Mesodermal cell (in vitro differentiated cells): ENCODE data around the gene BTG4.

Experiments used
- H3K27ac ChIP-seq: 2 replicates; pipeline ENCODE4 v1.7.0; 2013; ENCODE audit warnings: mild to moderate bottlenecking, low read depth, low read length, moderate library complexity; ENCODE audit not compliant: severe bottlenecking
- H3K36me3 ChIP-seq: 2 replicates; pipeline ENCODE4 v1.7.1; 2013; ENCODE audit warnings: mild to moderate bottlenecking, low read length, moderate library complexity; ENCODE audit not compliant: control insufficient read depth, insufficient read depth
- H3K4me1 ChIP-seq: one replicate; pipeline ENCODE4 v1.7.1; 2013; ENCODE audit warnings: mild to moderate bottlenecking, low read length; ENCODE audit not compliant: insufficient read depth, control insufficient read depth, poor library complexity, severe bottlenecking
- H3K4me3 ChIP-seq: 2 replicates; pipeline ENCODE4 v1.7.0; 2013; ENCODE audit warnings: low read length, control low read depth, mild to moderate bottlenecking; ENCODE audit not compliant: insufficient read depth, poor library complexity, severe bottlenecking; ENCODE audit errors: extremely low read depth
- H3K9me3 ChIP-seq: 2 replicates; pipeline ENCODE4 v1.7.1; 2013; ENCODE audit warnings: mild to moderate bottlenecking, low read length, moderate library complexity; ENCODE audit not compliant: control insufficient read depth
- WGBS, 2 experiments: methylation state at CpG; one replicate each; pipeline ENCODE4 v1.1.5; 2013; ENCODE audit warnings: missing lambda C conversion rate in 2 of 2; ENCODE audit not compliant: insufficient coverage in 2 of 2; 5-methylcytosine and 5-hydroxymethylcytosine counted together

Gene BTG4

GRCh38 chr11:111549196-111549868 lies 37.1 kb upstream of the BTG4 start:
- no peak overlapping the region for H3K27ac ChIP-seq
- H3K36me3 ChIP-seq, result peaks cover 44% of the 10 kb centered on the region
- H3K4me3 ChIP-seq, result no peak overlapping the region
- H3K9me3 ChIP-seq, result no peaks in the 10 kb centered on the region
- WGBS, 2 experiments, result 72 to 85% methylated on average over 4 to 9 of the region's 11 CpGs
- peaks cover 5% of the 10 kb centered on the region for H3K4me1 ChIP-seq

DNA sequence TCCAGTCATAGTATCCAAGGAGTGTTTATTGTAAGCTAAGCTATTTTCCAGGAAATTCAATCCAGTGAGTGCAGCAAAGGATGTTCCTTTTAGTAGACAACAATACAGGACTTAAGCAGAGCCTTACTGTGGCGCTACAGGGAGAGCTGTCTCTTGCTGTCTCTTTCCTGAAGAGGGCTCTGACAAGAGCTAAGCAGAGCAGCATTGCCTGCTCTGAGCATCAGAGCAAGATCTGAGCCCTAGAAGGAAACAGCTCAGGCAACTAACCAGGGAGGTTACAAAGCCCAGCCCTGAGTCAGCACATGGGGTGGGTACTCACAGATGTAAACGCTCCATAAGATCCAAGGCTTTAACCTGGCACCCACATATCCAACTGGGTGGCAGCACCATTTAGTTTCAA lies 36.3 kb upstream of the BTG4 start:
- Histone ChIP-seq H3K4me3 (no peak overlapping the region), H3K36me3 (peaks cover 52% of the 10 kb centered on the region), H3K9me3 (no peaks in the 10 kb centered on the region), H3K4me1 (peaks cover 5% of the 10 kb centered on the region), H3K27ac (no peak overlapping the region)
- WGBS, 2 experiments, result 92 to 100% methylated on average over 1 to 2 of the region's 2 CpGs

DNA sequence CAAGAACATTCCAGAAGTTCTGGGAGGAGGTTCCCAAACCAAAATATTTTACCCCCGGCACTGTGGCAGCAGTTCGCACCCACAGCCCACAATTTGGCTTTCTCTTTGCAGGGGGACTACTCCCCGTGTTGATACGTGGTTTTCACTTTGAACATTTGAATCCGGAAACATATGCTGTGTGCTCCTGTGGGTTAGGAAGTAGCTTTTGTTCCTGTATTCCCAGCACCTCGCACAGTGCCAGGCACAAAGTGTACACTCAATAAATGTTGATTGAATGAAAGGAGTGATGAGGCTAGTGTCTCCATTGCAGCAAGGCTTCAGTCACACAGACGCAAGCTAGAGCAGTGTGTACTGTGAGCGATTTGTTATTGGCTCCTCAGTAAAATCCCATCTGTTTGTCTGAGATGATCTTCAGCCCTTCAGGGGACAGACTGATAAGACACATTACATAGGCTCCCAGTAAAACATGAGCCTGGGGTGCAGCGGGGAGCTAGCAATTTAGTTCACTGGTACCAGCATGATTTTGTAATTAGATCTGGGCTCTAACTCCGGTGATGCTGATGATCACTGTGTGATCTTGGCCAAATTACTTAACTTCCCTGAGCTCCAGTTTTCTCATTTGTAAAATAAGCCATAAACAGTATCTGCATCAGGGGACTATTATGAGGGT lies 30.6 kb upstream of the BTG4 start:
- peaks cover 37% of the 10 kb centered on the region for H3K36me3 ChIP-seq
- no peak overlapping the region for H3K4me3 ChIP-seq
- H3K9me3 ChIP-seq, result peaks cover 8% of the 10 kb centered on the region
- H3K27ac ChIP-seq, result no peak overlapping the region
- WGBS, 2 experiments, result 91 to 96% methylated on average over 7 to 10 of the region's 10 CpGs
- H3K4me1 ChIP-seq, result peaks cover 20% of the 10 kb centered on the region

DNA sequence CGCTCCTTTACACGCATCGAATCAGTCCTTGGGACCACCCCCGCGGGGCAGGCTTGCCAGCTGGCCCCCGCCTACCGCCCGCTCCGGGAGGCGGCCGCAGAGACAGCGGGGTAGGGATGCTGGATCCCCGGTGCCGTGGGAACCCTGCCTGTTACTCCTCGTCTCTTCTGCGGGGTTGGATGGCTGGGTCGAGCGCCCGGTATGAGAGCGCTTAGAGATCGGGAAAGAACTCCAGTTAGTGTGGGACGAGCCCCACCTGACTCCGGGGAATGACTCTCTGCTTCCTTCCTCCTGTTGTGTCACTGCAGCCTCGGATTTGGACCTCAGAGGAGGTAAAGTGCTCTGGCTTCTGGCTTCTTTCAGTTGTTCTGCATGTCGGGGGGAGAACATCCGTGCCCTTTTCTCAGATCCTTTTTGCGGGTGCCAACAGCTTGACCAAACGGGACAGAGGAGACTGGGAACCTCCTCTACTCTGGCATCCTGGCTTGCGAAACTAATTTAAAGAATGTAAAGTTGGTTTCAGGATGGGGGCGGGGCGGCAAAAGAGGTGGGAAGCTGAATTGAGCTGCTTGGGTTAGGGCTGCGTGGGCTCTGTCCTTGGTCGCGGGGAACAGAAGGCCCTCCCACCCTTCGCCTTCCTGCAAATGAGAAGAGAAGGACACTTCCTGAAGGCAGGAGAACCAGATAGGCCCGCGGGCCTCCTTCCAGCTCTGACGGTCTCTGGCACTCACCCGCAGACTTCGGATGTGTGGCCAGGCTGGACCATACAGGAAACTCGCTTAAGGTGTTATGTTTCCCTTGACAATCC lies 29.3 kb upstream of the BTG4 start:
- Histone ChIP-seq H3K4me1 (peaks cover 20% of the 10 kb centered on the region), H3K27ac (peak overlapping the region; percentile 58), H3K36me3 (peaks cover 25% of the 10 kb centered on the region), H3K4me3 (peak overlapping the region; percentile 60), H3K9me3 (peaks cover 8% of the 10 kb centered on the region)
- 3 to 4% methylated on average over 32 to 33 of the region's 41 CpGs for WGBS, 2 experiments

DNA sequence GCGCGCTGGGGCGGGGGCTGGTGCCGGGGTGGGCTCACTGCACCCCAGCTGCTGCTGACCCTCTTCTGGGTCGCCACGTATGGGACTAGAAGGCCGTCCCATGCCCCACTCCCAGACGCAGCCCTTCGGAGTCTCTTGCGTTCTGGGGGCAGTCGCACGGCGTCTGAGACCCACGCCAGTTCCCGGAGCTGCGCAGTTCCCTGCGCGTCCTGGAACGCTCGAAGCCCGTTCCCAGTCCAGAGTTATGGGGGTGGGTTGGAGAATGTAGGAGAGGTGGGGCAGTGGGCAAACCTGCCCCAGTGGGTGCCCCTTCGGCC lies 28.7 kb upstream of the BTG4 start:
- H3K36me3 ChIP-seq, result peaks cover 20% of the 10 kb centered on the region
- peak overlapping the region; percentile 58 for H3K27ac ChIP-seq
- 0 to 6% methylated on average over 6 to 22 of the region's 22 CpGs for WGBS, 2 experiments
- peaks cover 20% of the 10 kb centered on the region for H3K4me1 ChIP-seq
- peaks cover 8% of the 10 kb centered on the region for H3K9me3 ChIP-seq
- H3K4me3 ChIP-seq, result peak overlapping the region; percentile 60

GRCh38 chr11:111540114-111540936 lies 28.1 kb upstream of the BTG4 start, which contains the start of gene LAYN:
LAYN (plus strand) TSS chr11:111540720; CDS start chr11:111540844, 124 bp downstream.
- Histone ChIP-seq H3K4me1 (peaks cover 20% of the 10 kb centered on the region), H3K27ac (peak within 1 kb of the TSS; percentile 58), H3K4me3 (peak within 1 kb of the TSS; percentile 60), H3K9me3 (peaks cover 8% of the 10 kb centered on the region), H3K36me3 (peaks cover 15% of the 10 kb centered on the region)
- 5 to 6% methylated on average over 64 to 67 of the region's 70 CpGs for WGBS, 2 experiments

DNA sequence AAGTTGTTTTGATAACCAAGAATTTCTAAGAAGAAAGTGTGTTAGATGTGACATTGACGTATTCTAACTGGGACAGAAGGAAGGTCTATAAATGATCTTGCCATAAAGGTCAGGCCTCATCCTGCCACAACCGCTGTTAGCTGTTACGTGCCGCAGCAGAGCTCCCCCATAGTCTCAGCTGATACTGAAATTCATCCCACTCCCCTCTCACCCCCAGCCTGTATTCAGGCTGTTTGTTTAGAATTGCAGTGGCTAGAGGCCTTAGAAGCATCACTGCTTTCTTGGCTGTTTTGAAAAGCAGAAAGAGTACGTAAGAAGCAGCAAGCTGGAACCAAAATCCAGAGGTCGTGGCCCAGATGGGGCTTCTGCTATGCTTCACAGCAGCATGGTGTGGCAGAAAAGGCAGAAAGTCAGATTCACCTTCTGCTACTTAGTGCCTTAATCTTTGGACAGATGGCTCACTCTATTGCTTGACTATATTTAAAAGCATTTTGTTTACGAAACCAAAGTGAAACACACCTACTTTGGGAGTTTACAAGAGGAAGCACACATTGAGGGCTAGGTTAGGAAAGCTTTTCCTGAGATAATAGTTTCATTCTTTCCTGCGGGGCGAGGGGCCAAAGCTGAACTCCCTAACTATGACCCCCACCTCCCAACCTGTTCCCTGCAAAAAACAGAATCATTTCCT lies 27.4 kb upstream of the BTG4 start:
- Histone ChIP-seq H3K4me1 (peaks cover 20% of the 10 kb centered on the region), H3K27ac (no peak overlapping the region), H3K9me3 (peaks cover 8% of the 10 kb centered on the region), H3K36me3 (peaks cover 15% of the 10 kb centered on the region), H3K4me3 (peak overlapping the region; percentile 60)
- WGBS, 2 experiments, result 84 to 89% methylated on average over 5 of the region's 9 CpGs

- no CpG with 5 or more reads among the region's 1 CpG for WGBS, 2 experiments
- peaks cover 20% of the 10 kb centered on the region for H3K4me1 ChIP-seq
- peaks cover 5% of the 10 kb centered on the region for H3K36me3 ChIP-seq
- no peak overlapping the region for H3K27ac ChIP-seq
- H3K9me3 ChIP-seq, result peaks cover 8% of the 10 kb centered on the region
- H3K4me3 ChIP-seq, result no peak overlapping the region
Measured at GRCh38 chr11:111538407-111539114, 26.4 kb upstream of the BTG4 start.

DNA sequence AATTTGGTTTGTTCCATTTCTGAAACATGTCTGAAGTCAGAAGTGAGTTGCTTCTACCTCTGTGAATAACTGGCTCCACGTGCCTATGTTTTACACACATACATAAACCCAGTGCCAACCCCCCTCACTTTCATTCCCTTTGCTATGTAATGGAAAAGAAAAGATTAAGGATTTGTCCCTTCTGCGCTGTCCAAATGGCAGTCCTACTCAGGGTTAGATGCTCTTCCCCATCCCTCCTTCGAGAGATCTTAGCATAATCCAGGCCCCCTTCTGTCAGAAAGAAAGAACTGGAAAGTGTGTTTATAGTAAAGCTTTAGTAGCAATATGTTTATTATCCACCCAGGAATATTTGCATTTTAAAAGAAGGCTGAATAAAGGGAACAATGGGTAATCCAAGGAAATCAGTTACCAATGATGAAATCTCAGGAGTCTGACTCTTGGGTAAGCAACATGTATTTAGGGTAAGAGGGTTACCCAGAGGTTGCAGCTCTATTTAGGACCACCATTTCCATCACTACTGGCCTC lies 25.2 kb upstream of the BTG4 start:
- Histone ChIP-seq H3K36me3 (no peaks in the 10 kb centered on the region), H3K27ac (no peak overlapping the region), H3K4me1 (peaks cover 19% of the 10 kb centered on the region), H3K9me3 (peaks cover 8% of the 10 kb centered on the region), H3K4me3 (no peak overlapping the region)
- no CpG with 5 or more reads among the region's 3 CpGs for WGBS, 2 experiments
